C4-2B (cell line): Measurements from ENCODE around the gene UBE3A.
"Not testable (repeated sequence)": the region's sequence is repeated elsewhere in the genome, so short reads cannot be mapped to it uniquely, and the experiment has no call there.

Experiments used
- ZFX ChIP-seq: fragments of 450-650 bp; IDR thresholded peaks from 2 replicates; pipeline ENCODE4 v1.6.1; 2017
- TF ChIP-seq, protein P1 (sequence below): fragments of 450-650 bp; conservative IDR thresholded peaks from 2 replicates; pipeline ENCODE4 v1.5.1; 2017; ENCODE audit warnings: mild to moderate bottlenecking

DNA sequence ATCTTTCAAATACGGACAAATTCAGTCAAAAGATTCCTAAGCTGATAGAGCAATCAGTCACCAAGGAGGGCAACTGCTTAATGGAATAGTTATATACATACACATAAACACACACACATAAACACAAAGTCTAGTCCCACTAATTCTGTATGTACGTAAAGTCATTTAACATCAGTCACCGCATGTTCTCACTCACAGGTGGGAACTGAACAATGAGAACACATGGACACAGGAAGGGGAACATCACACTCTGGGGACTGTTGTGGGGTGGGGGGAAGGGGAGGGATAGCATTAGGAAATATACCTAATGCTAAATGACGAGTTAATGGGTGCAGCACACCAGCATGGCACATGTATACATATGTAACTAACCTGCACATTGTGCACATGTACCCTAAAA is 29.1 kb downstream of the UBE3A start:
- TF ChIP-seq, protein P1, sequence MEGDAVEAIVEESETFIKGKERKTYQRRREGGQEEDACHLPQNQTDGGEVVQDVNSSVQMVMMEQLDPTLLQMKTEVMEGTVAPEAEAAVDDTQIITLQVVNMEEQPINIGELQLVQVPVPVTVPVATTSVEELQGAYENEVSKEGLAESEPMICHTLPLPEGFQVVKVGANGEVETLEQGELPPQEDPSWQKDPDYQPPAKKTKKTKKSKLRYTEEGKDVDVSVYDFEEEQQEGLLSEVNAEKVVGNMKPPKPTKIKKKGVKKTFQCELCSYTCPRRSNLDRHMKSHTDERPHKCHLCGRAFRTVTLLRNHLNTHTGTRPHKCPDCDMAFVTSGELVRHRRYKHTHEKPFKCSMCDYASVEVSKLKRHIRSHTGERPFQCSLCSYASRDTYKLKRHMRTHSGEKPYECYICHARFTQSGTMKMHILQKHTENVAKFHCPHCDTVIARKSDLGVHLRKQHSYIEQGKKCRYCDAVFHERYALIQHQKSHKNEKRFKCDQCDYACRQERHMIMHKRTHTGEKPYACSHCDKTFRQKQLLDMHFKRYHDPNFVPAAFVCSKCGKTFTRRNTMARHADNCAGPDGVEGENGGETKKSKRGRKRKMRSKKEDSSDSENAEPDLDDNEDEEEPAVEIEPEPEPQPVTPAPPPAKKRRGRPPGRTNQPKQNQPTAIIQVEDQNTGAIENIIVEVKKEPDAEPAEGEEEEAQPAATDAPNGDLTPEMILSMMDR, result not testable (repeated sequence)
- not testable (repeated sequence) for TF ChIP-seq ZFX
